ENCODE data around the gene CACNA1H.

GRCh38 chr16:1244881-1245280 lies 92.0 kb downstream of the CACNA1H start:
- TF ChIP-seq SP1 (IDR thresholded peaks at IDR 0.05), result no peak
- TF ChIP-seq CTBP1 (IDR thresholded peaks at IDR 0.05; ENCODE audit: borderline replicate concordance), result no peak
- no peak for TF ChIP-seq FOXK2 (IDR thresholded peaks at IDR 0.05)
- TF ChIP-seq SUZ12 (IDR thresholded peaks at IDR 0.05), result no peak
- no peak for TF ChIP-seq NFRKB (IDR thresholded peaks at IDR 0.05)
